SK-N-SH treated with all-trans-retinoic acid at 6 μM for 48 hours (cell line): ENCODE results near the gene RGS12.

Experiments
- ARNTL ChIP-seq: fragments of 450-650 bp; formaldehyde crosslinking; IDR thresholded peaks from 2 replicates; pipeline ENCODE4 v1.5.0; 2020; ENCODE audit warnings: low read depth, mild to moderate bottlenecking, moderate library complexity, borderline replicate concordance
- BACH2 ChIP-seq: fragments of 250-450 bp; sonication (Bioruptor Pico); IDR thresholded peaks from 2 replicates; pipeline ENCODE4 v1.9.0; 2021; ENCODE audit warnings: mild to moderate bottlenecking, borderline replicate concordance
- CREB5 ChIP-seq: fragments of 250-450 bp; sonication (Bioruptor Pico); IDR thresholded peaks from 2 replicates; pipeline ENCODE4 v1.5.1; 2020; ENCODE audit warnings: low read depth, mild to moderate bottlenecking, moderate library complexity
- CSDC2 ChIP-seq: fragments of 250-450 bp; sonication (Bioruptor Pico); IDR thresholded peaks from 2 replicates; pipeline ENCODE4 v1.5.0; 2020; ENCODE audit warnings: mild to moderate bottlenecking, moderate library complexity
- ESRRG ChIP-seq: fragments of 250-450 bp; sonication (Bioruptor Pico); IDR thresholded peaks from 2 replicates; pipeline ENCODE4 v1.6.1; 2021; ENCODE audit warnings: mild to moderate bottlenecking
- PPARA ChIP-seq: fragments of 250-450 bp; sonication (Bioruptor Pico); IDR thresholded peaks from 2 replicates; pipeline ENCODE4 v1.5.0; 2020; ENCODE audit warnings: mild to moderate bottlenecking, borderline replicate concordance
- RARB ChIP-seq: fragments of 250-450 bp; sonication (Bioruptor Pico); IDR thresholded peaks from 2 replicates; pipeline ENCODE4 v1.8.0; 2021; ENCODE audit warnings: mild to moderate bottlenecking, moderate library complexity
- SNAI2 ChIP-seq: fragments of 250-450 bp; sonication (Bioruptor Pico); IDR thresholded peaks from 2 replicates; pipeline ENCODE4 v1.5.0; 2020; ENCODE audit warnings: mild to moderate bottlenecking, moderate library complexity
- TCF4 ChIP-seq: fragments of 250-450 bp; sonication (Bioruptor Pico); IDR thresholded peaks from 2 replicates; pipeline ENCODE4 v1.8.0; 2021; ENCODE audit warnings: mild to moderate bottlenecking, moderate library complexity, borderline replicate concordance
- ZC3H10 ChIP-seq: fragments of 250-450 bp; sonication (Bioruptor Pico); IDR thresholded peaks from 2 replicates; pipeline ENCODE4 v1.5.1; 2021; ENCODE audit warnings: mild to moderate bottlenecking, moderate library complexity
- ZFP30 ChIP-seq: fragments of 450-650 bp; formaldehyde crosslinking; IDR thresholded peaks from 2 replicates; pipeline ENCODE4 v1.5.0; 2022; ENCODE audit warnings: mild to moderate bottlenecking, moderate library complexity
- ZNF565 ChIP-seq: fragments of 450-650 bp; formaldehyde crosslinking; conservative IDR thresholded peaks from 2 replicates; pipeline ENCODE4 v1.5.0; 2020; ENCODE audit warnings: low read depth, mild to moderate bottlenecking, moderate library complexity
- TF ChIP-seq, protein P1 (sequence below): fragments of 250-450 bp; sonication (Bioruptor Pico); IDR thresholded peaks from 2 replicates; pipeline ENCODE4 v1.8.0; 2021; ENCODE audit warnings: low read depth, mild to moderate bottlenecking, moderate library complexity, borderline replicate concordance

DNA sequence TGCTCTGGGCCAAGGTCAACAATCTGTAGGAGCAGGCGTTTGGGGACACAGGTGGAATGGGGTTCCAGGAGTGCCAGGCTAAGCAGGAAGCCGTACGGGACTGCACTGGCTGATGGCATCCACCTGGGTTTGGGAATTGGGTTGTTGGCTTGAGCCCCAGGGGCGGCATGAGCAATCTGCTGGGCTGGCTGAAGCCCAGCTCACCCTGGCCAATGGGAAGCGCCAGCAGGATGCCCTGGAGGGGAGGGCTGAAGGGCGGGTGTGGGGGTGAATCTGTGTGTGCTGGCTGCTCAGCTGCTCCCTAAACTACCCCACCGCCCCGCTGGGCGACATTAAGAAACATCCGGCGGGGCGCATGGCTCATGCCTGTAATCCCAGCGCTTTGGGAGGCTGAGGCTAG, 8.9 kb upstream of the RGS12 start:
- TF ChIP-seq ZFP30 (CRISPR knock-in tag): no peak
- no peak for TF ChIP-seq RARB (CRISPR knock-in tag)
- no peak for TF ChIP-seq CREB5 (CRISPR knock-in tag)
- TF ChIP-seq CSDC2: no peak
- no peak for TF ChIP-seq ARNTL (CRISPR knock-in tag)
- TF ChIP-seq ZNF565 (CRISPR knock-in tag): no peak
- no peak for TF ChIP-seq ESRRG (CRISPR knock-in tag)
- TF ChIP-seq BACH2 (CRISPR knock-in tag): no peak
- TF ChIP-seq SNAI2: no peak
- TF ChIP-seq TCF4 (CRISPR knock-in tag): no peak
- no peak for TF ChIP-seq PPARA (CRISPR knock-in tag)
- TF ChIP-seq, protein P1, sequence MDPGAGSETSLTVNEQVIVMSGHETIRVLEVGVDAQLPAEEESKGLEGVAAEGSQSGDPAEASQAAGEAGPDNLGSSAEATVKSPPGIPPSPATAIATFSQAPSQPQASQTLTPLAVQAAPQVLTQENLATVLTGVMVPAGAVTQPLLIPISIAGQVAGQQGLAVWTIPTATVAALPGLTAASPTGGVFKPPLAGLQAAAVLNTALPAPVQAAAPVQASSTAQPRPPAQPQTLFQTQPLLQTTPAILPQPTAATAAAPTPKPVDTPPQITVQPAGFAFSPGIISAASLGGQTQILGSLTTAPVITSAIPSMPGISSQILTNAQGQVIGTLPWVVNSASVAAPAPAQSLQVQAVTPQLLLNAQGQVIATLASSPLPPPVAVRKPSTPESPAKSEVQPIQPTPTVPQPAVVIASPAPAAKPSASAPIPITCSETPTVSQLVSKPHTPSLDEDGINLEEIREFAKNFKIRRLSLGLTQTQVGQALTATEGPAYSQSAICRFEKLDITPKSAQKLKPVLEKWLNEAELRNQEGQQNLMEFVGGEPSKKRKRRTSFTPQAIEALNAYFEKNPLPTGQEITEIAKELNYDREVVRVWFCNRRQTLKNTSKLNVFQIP (CRISPR knock-in tag): no peak
- no peak for TF ChIP-seq ZC3H10 (CRISPR knock-in tag)
